Natural killer cell (primary cell): Measurements from ENCODE around the gene HES6. TPM values are rescaled to one million over a fixed set of nuclear protein-coding genes. Genes with fewer than 3 reads are reported as not detected.

Experiments
- ATAC-seq, 3 donors: fragments of 150-1000 bp in 2 of 3; fragments of 200-7000 bp in 1 of 3; cut with Tn5 transposase; 1 replicate in 1 of 3; 2 replicates in 2 of 3; pipeline ENCODE4 v1.10.0; 2021; ENCODE audit warnings: mild to moderate bottlenecking in 2 of 3, moderate library complexity in 2 of 3
- DNase-seq, 2 donors: peaks; one replicate each; pipeline versions ENCODE4 v3.0.0 to v3.0.0-alpha.2; 2013 to 2021; ENCODE audit warnings: mixed read lengths in 1 of 2
- H3K27ac ChIP-seq: one replicate; pipeline ENCODE4 v1.5.1; 2013; ENCODE audit warnings: mild to moderate bottlenecking, low read length
- H3K27me3 ChIP-seq: one replicate; pipeline ENCODE4 v1.6.1; 2013; ENCODE audit warnings: low read length; ENCODE audit not compliant: control insufficient read depth, insufficient read depth
- H3K36me3 ChIP-seq: one replicate; pipeline ENCODE4 v1.6.1; 2013; ENCODE audit warnings: low read length; ENCODE audit not compliant: control insufficient read depth, insufficient read depth
- H3K4me1 ChIP-seq: one replicate; pipeline ENCODE4 v1.6.1; 2013; ENCODE audit warnings: low read length; ENCODE audit not compliant: control insufficient read depth, insufficient read depth
- H3K4me3 ChIP-seq: one replicate; pipeline ENCODE4 v1.5.1; 2013; ENCODE audit warnings: low read length
- H3K9me3 ChIP-seq: one replicate; pipeline ENCODE4 v1.6.1; 2013; ENCODE audit warnings: low read length; ENCODE audit not compliant: control insufficient read depth, insufficient read depth
- H3K27ac Mint-ChIP-seq, 2 donors: one replicate each; pipeline ENCODE4 v1.8.0; 2022; ENCODE audit warnings: mild to moderate bottlenecking in 2 of 2, mixed read lengths in 2 of 2, moderate library complexity in 1 of 2
- H3K27me3 Mint-ChIP-seq, 2 donors: one replicate each; pipeline ENCODE4 v1.8.0; 2022; ENCODE audit warnings: low read depth in 2 of 2, mixed read lengths in 2 of 2
- H3K36me3 Mint-ChIP-seq: one replicate; pipeline ENCODE4 v1.8.0; 2022; ENCODE audit warnings: mixed read lengths
- H3K4me1 Mint-ChIP-seq, 2 donors: one replicate each; pipeline ENCODE4 v1.8.0; 2022; ENCODE audit warnings: mixed read lengths in 2 of 2
- H3K4me3 Mint-ChIP-seq: one replicate; pipeline ENCODE4 v1.8.0; 2022; ENCODE audit warnings: mild to moderate bottlenecking, moderate library complexity, mixed read lengths
- H3K9me3 Mint-ChIP-seq, 2 donors: one replicate each; pipeline ENCODE4 v1.8.0; 2022; ENCODE audit warnings: mixed read lengths in 2 of 2
- CTCF ChIP-seq: fragments of 200-600 bp; IDR thresholded peaks from one replicate; pipeline ENCODE4 v1.8.0; 2022; ENCODE audit warnings: antibody characterized with exemption
- WGBS: methylation state at CpG from one replicate; pipeline ENCODE4 v1.1.7; 2013; ENCODE audit warnings: missing lambda C conversion rate; ENCODE audit not compliant: insufficient coverage; 5-methylcytosine and 5-hydroxymethylcytosine counted together
- intact Hi-C: fragments of 100-400 bp; cut with micrococcal nuclease; formaldehyde crosslinking; loops from one replicate; pipeline ENCODE4 v1.14.2; 2022
- total RNA-seq, 4 donors: library from RNA; stranded (reverse); fragments of 120-200 nt in 1 of 4; gene quantifications; one replicate each; pipeline versions ENCODE4 v1.2.3 to v1.2.4, GENCODE V29; 2013 to 2022

HES6 gene
- total RNA-seq, 3 donors from 2014 or later (not counting 1 experiment from before 2014, with no cell fraction given): 11.3 to 15.4 (median 13.5) TPM

GRCh38 chr2:238251331-238251730, 11.5 kb upstream of the HES6 start:
- no peaks in the 10 kb centered on the region for H3K27me3 ChIP-seq
- Mint-ChIP-seq H3K27ac (no peak overlapping the region), H3K4me3 (no peak overlapping the region), H3K4me1 (no peaks in the 10 kb centered on the region), H3K36me3 (peaks cover 3% of the 10 kb centered on the region), H3K9me3 (no peaks in the 10 kb centered on the region), H3K27me3 (no peaks in the 10 kb centered on the region)
- peaks cover 36% of the 10 kb centered on the region for H3K36me3 ChIP-seq
- no peaks in the 10 kb centered on the region for H3K9me3 ChIP-seq
- H3K4me1 ChIP-seq: no peaks in the 10 kb centered on the region
- ATAC-seq (peak in 1 of 3 donors; percentile 10), DNase-seq (no peak)
- no peak for TF ChIP-seq CTCF
- intact Hi-C loops: no loop called here
- H3K4me3 ChIP-seq: no peak overlapping the region
- WGBS: 95% methylated on average over 12 of the region's 12 CpGs
- no peak overlapping the region for H3K27ac ChIP-seq

DNA sequence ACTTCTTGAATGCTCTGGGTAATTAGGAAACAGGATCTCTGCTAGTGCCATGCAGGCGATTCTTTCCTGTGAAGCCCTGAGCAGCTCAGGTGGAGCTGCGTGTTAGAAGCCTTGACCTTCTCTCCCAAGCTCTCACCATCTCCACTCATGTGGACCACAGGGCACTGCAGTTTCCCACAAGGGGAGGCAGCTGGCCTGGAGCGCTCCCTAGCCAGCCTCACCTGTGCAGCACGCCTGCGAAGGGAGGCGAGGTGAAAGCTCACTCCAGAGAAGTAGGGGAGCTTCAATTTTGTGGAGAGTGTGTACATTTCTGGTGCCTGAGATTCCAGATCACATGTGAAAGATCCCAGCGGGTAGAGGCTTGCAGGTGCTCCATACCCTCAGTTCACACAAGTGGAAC, 11.1 kb upstream of the HES6 start:
- Mint-ChIP-seq H3K4me1 (no peaks in the 10 kb centered on the region), H3K27me3 (no peaks in the 10 kb centered on the region), H3K36me3 (peaks cover 7% of the 10 kb centered on the region), H3K9me3 (no peaks in the 10 kb centered on the region), H3K27ac (no peak overlapping the region), H3K4me3 (no peak overlapping the region)
- intact Hi-C loops: no loop called here
- H3K36me3 ChIP-seq: peaks cover 37% of the 10 kb centered on the region
- WGBS: 97% methylated on average over 7 of the region's 7 CpGs
- no peaks in the 10 kb centered on the region for H3K9me3 ChIP-seq
- no peak for TF ChIP-seq CTCF
- ATAC-seq (no peak), DNase-seq (no peak)
- no peaks in the 10 kb centered on the region for H3K27me3 ChIP-seq
- H3K4me3 ChIP-seq: no peak overlapping the region
- no peak overlapping the region for H3K27ac ChIP-seq
- H3K4me1 ChIP-seq: no peaks in the 10 kb centered on the region

DNA sequence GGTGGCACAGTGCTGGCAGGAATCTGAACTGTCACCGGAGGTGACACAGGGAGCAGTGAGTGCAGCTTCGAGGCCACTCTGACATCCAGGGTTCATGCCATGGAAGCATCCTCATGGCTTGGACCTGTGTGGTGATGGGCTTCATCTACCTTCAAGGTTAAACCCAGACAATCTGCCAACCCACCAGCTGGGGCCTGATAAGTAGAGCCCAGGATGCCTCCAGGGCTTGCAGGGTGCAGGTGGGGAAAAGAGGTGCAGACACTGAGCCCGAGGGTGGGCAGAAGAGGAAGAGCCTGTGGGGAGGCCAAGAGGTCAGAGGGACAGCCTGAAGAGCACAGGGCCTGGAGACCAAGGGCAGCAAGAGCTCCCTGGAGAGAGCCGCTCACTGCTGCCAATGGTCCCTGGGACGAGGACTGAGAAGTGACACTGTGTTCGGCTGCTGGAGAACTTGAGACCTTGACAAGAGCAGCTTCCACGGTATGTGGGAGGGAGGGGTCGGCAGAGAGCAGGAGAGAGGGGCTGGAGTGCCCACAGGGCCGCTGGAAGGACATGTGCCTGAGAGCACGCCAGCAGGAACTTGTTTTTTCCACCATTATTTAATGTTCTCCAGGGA, 8.1 kb upstream of the HES6 start:
- no peak for TF ChIP-seq CTCF
- no peaks in the 10 kb centered on the region for H3K4me1 ChIP-seq
- Mint-ChIP-seq H3K4me1 (no peaks in the 10 kb centered on the region), H3K9me3 (no peaks in the 10 kb centered on the region), H3K4me3 (no peak overlapping the region), H3K27me3 (no peaks in the 10 kb centered on the region), H3K36me3 (peaks cover 7% of the 10 kb centered on the region), H3K27ac (no peak overlapping the region)
- ATAC-seq: no peak
- no peak overlapping the region for H3K4me3 ChIP-seq
- H3K36me3 ChIP-seq: peaks cover 23% of the 10 kb centered on the region
- no peaks in the 10 kb centered on the region for H3K9me3 ChIP-seq
- DNase-seq: no peak
- H3K27me3 ChIP-seq: no peaks in the 10 kb centered on the region
- intact Hi-C loops: no loop called here
- no peak overlapping the region for H3K27ac ChIP-seq
- 96% methylated on average over 9 of the region's 10 CpGs for WGBS
